Measurements from ENCODE around the gene RTKN.

DNA sequence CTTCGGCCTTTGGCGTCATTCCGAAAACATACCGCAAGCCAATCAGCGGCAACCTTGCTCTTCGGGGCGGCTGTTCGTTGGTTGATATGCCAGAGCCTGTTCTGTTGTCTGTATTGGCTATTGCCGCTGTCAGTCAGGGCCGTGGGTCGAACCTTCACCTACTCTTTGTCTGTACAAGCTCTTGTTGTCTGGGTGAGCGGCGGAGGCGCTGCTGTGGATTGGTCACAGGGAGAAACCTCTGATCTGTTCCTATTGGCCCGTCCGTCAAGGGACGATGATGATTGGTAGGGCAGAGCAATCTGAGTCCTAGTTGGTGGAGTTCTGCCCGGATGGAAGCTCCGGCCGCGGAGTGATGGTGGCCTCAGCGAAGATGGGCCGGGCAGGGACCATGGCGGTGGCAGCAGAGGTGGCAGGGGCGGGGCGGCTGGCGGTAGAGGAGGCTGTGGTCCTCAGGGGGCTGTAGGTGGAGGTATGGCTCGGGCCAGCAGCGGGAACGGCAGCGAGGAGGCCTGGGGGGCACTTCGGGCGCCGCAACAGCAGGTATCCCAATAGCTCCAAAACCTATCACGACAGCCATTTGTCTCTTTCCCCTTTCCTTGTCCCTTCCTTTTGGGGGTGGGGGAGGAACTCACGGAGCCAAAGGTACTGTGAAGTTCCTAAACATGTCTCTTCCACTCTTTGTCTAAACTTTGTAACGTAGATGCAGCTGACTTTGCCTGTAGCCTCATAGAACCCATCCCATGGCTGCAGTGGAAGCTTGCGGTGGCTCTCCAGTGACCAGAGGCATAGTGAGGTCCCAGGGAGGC, 16.6 kb upstream of the RTKN start, which contains the start of gene WBP1:
- TF ChIP-seq CTCF (conservative IDR thresholded peaks at IDR 0.05; ENCODE audit: low read depth, low read length) = no peak
- TF ChIP-seq EZH2 (IDR thresholded peaks at IDR 0.05; ENCODE audit: borderline replicate concordance, low read depth, low read length, poor library complexity, severe bottlenecking) = no peak

All from A673 (cell line).